H9 (cell line): ENCODE measurements around the gene ZNFX1. TPM values are rescaled to one million over a fixed set of nuclear protein-coding genes. Genes with fewer than 3 reads are reported as not detected.

Experiments used
- DNase-seq: peaks from one replicate; pipeline ENCODE4 v3.0.0-alpha.2; 2017
- H2AFZ ChIP-seq: one replicate; pipeline ENCODE4 v1.6.1; 2013; ENCODE audit warnings: mild to moderate bottlenecking, low read length, control low read depth, moderate library complexity
- H2AK5ac ChIP-seq: 2 replicates; pipeline ENCODE4 v1.6.1; 2013; ENCODE audit warnings: low read length, control low read depth, mixed read lengths; ENCODE audit not compliant: insufficient read length
- H2BK120ac ChIP-seq: one replicate; pipeline ENCODE4 v1.6.1; 2013; ENCODE audit warnings: low read depth, mild to moderate bottlenecking, low read length, control low read depth, inconsistent platforms; ENCODE audit not compliant: poor library complexity, severe bottlenecking
- H2BK12ac ChIP-seq: 2 replicates; pipeline ENCODE4 v1.6.1; 2013; ENCODE audit warnings: low read length, control low read depth, mixed read lengths, low read depth; ENCODE audit not compliant: insufficient read length
- H2BK15ac ChIP-seq: 2 replicates; pipeline ENCODE4 v1.6.1; 2013; ENCODE audit warnings: low read depth, low read length, control low read depth
- H2BK20ac ChIP-seq: one replicate; pipeline ENCODE4 v1.6.1; 2013; ENCODE audit warnings: low read depth, mild to moderate bottlenecking, low read length, control low read depth, inconsistent platforms; ENCODE audit not compliant: poor library complexity, severe bottlenecking
- H2BK5ac ChIP-seq: 2 replicates; pipeline ENCODE4 v1.6.1; 2013; ENCODE audit warnings: low read length, control low read depth, mixed read lengths; ENCODE audit not compliant: insufficient read length
- H3K14ac ChIP-seq: 2 replicates; pipeline ENCODE4 v1.6.1; 2013; ENCODE audit warnings: low read length, control low read depth; ENCODE audit not compliant: insufficient read depth
- H3K18ac ChIP-seq: 2 replicates; pipeline ENCODE4 v1.6.1; 2013; ENCODE audit warnings: low read depth, mild to moderate bottlenecking, mixed read lengths, low read length, control low read depth; ENCODE audit not compliant: insufficient read length
- H3K23ac ChIP-seq: 2 replicates; pipeline ENCODE4 v1.6.1; 2013; ENCODE audit warnings: low read length, control low read depth, mixed read lengths, low read depth; ENCODE audit not compliant: insufficient read length
- H3K23me2 ChIP-seq: 2 replicates; pipeline ENCODE4 v1.6.1; 2013; ENCODE audit warnings: low read depth, mild to moderate bottlenecking, mixed read lengths, low read length, control low read depth; ENCODE audit not compliant: insufficient read length, poor library complexity, severe bottlenecking
- H3K27ac ChIP-seq: 2 replicates; pipeline ENCODE4 v1.5.1; 2013; ENCODE audit warnings: low read length, control low read depth, mixed read lengths, low read depth; ENCODE audit not compliant: insufficient read length
- H3K27me3 ChIP-seq: 2 replicates; pipeline ENCODE4 v1.6.1; 2013; ENCODE audit warnings: low read length, control low read depth, inconsistent platforms; ENCODE audit not compliant: insufficient read depth
- H3K4ac ChIP-seq: 2 replicates; pipeline ENCODE4 v1.6.1; 2013; ENCODE audit warnings: low read depth, mild to moderate bottlenecking, control low read depth, inconsistent platforms, low read length, moderate library complexity
- H3K4me1 ChIP-seq: 2 replicates; pipeline ENCODE4 v1.6.1; 2013; ENCODE audit warnings: low read length, control low read depth, inconsistent platforms; ENCODE audit not compliant: insufficient read depth
- H3K4me2 ChIP-seq: 2 replicates; pipeline ENCODE4 v1.6.1; 2013; ENCODE audit warnings: low read length, control low read depth, mixed read lengths; ENCODE audit not compliant: insufficient read length, insufficient read depth
- H3K56ac ChIP-seq: 2 replicates; pipeline ENCODE4 v1.6.1; 2013; ENCODE audit warnings: low read depth, mild to moderate bottlenecking, mixed read lengths, low read length, control low read depth; ENCODE audit not compliant: insufficient read length
- H3K79me1 ChIP-seq: 2 replicates; pipeline ENCODE4 v1.6.1; 2013; ENCODE audit warnings: low read depth, mild to moderate bottlenecking, moderate library complexity, low read length, control low read depth, inconsistent platforms; ENCODE audit not compliant: insufficient read depth, poor library complexity, severe bottlenecking
- H3K79me2 ChIP-seq: 2 replicates; pipeline ENCODE4 v1.6.1; 2013; ENCODE audit warnings: low read length, control low read depth, inconsistent platforms; ENCODE audit not compliant: insufficient read depth
- H3K9ac ChIP-seq: 2 replicates; pipeline ENCODE4 v1.6.1; 2013; ENCODE audit warnings: low read length, control low read depth, mixed read lengths; ENCODE audit not compliant: insufficient read length; ENCODE audit errors: extremely low read depth
- H3K9me3 ChIP-seq: one replicate; pipeline ENCODE4 v1.6.1; 2013; ENCODE audit warnings: low read depth, low read length, inconsistent platforms; ENCODE audit not compliant: control insufficient read depth
- H3T11ph ChIP-seq: one replicate; pipeline ENCODE4 v1.6.1; 2013; ENCODE audit warnings: mild to moderate bottlenecking, low read length, control low read depth, inconsistent platforms
- H4K20me1 ChIP-seq: one replicate; pipeline ENCODE4 v1.6.1; 2013; ENCODE audit not compliant: control insufficient read depth, insufficient read length, insufficient read depth
- H4K5ac ChIP-seq: 2 replicates; pipeline ENCODE4 v1.6.1; 2013; ENCODE audit warnings: low read depth, mild to moderate bottlenecking, mixed read lengths, low read length, control low read depth; ENCODE audit not compliant: insufficient read length
- H4K8ac ChIP-seq: replicated peaks from 2 replicates; pipeline ENCODE4 v1.6.1; 2013; ENCODE audit warnings: low read length, control low read depth, mixed read lengths, low read depth; ENCODE audit not compliant: insufficient read length
- H4K91ac ChIP-seq: 2 replicates; pipeline ENCODE4 v1.6.1; 2013; ENCODE audit warnings: low read depth, mild to moderate bottlenecking, moderate library complexity, mixed read lengths, low read length, control low read depth; ENCODE audit not compliant: insufficient read length
- H3K27ac Mint-ChIP-seq, 3 experiments: 2 replicates in 2 of 3; 3 replicates in 1 of 3; pipeline ENCODE4 v1.8.0; 2020 to 2021; ENCODE audit warnings: mixed read lengths in 3 of 3, mild to moderate bottlenecking in 1 of 3, moderate library complexity in 1 of 3
- H3K27me3 Mint-ChIP-seq: 2 replicates; pipeline ENCODE4 v1.8.0; 2021; ENCODE audit warnings: low read depth, mild to moderate bottlenecking, moderate library complexity, mixed read lengths
- H3K36me3 Mint-ChIP-seq, 3 experiments: 2 replicates in 2 of 3; 3 replicates in 1 of 3; pipeline ENCODE4 v1.8.0; 2020 to 2021; ENCODE audit warnings: low read depth in 3 of 3, mixed read lengths in 3 of 3; ENCODE audit not compliant: insufficient read depth in 1 of 3
- H3K4me1 Mint-ChIP-seq, 2 experiments: 2 replicates each; pipeline ENCODE4 v1.8.0; 2020; ENCODE audit warnings: mixed read lengths in 2 of 2
- H3K4me3 Mint-ChIP-seq, 2 experiments: 2 replicates in 1 of 2; 3 replicates in 1 of 2; pipeline ENCODE4 v1.8.0; 2020 to 2021; ENCODE audit warnings: mild to moderate bottlenecking in 2 of 2, mixed read lengths in 2 of 2, moderate library complexity in 1 of 2
- H3K9me3 Mint-ChIP-seq, 2 experiments: 2 replicates in 1 of 2; 3 replicates in 1 of 2; pipeline ENCODE4 v1.8.0; 2020; ENCODE audit warnings: mild to moderate bottlenecking in 2 of 2, mixed read lengths in 2 of 2, moderate library complexity in 1 of 2
- WGBS: extraction: QIAGEN DNeasy Blood & Tissue Kit; methylation state at CpG from one replicate; pipeline ENCODE4 v1.1.7; 2013; ENCODE audit warnings: missing lambda C conversion rate, low lambda C conversion rate, mixed read lengths; ENCODE audit not compliant: insufficient read length; ENCODE audit errors: extremely low coverage; 5-methylcytosine and 5-hydroxymethylcytosine counted together
- total RNA-seq: library from RNA; stranded (reverse); gene quantifications from 2 replicates; pipeline ENCODE4 v1.2.1, GENCODE V29; 2021
- TF ChIP-seq, protein P1 (sequence below): fragments of 200-600 bp; sonication (generic); conservative IDR thresholded peaks from 3 replicates; pipeline ENCODE4 v1.8.0; 2021; ENCODE audit warnings: antibody characterized with exemption, mild to moderate bottlenecking

Gene ZNFX1
- total RNA-seq, 1 experiment from 2014 or later, result 13.3 TPM

DNA sequence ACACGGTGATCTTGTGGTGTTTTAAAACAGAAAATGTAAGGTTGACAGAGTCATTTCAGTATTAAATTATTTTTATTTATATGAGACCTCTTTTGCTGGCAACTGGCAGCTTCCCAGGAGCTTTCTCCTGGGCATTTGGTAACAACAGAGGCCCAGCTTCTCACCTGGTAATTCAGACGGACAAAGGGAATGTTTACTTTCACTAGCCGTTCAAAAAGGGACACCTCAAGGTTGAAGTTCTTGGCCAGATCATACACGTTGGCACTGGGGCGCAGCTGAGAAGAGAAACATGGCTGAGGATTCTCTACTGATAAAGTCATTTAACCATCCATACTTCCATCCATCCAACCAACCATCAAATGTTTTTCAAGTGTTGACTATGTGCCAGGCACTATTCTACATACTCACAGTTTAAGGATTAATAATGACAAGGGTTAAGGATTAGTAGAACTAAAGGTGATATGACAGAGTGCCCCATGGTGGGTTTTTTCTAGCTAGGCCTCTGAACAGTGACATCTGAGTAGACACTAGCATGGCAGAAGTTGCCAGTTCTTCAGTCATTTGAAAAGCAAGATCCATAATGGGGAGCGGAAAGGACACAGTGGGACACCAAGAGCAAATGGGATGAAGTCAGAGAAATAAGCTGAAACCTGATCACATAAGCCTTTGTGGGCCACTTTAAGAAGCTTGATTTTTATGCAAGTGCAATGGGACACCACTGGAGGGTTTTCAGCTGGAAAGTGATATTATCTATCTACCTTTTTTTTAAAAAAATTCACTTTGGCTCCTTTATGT lies 25.1 kb downstream of the ZNFX1 start:
- Mint-ChIP-seq H3K36me3 (peaks cover 36 to 91% (median 71%) of the 10 kb centered on the region in 3 experiments; a peak in 6 of 7 replicates), H3K27ac (no peak overlapping the region; a peak in 1 of 7 replicates), H3K4me3 (no peak overlapping the region), H3K4me1 (no peaks in the 10 kb centered on the region), H3K27me3 (no peaks in the 10 kb centered on the region), H3K9me3 (no peaks in the 10 kb centered on the region)
- DNase-seq, result no peak
- Histone ChIP-seq H3K56ac (no peak overlapping the region), H3K23me2 (no peaks in the 10 kb centered on the region), H3K79me2 (no peaks in the 10 kb centered on the region), H3K4me2 (no peak overlapping the region), H4K8ac (no peak overlapping the region), H2BK5ac (no peak overlapping the region), H3K14ac (no peak overlapping the region), H3K4me1 (no peaks in the 10 kb centered on the region), H2BK20ac (no peak overlapping the region), H3K9me3 (no peaks in the 10 kb centered on the region), H2BK15ac (no peak overlapping the region), H3K18ac (no peak overlapping the region), H3K9ac (no peak overlapping the region), H3T11ph (no peak overlapping the region), H4K5ac (no peak overlapping the region), H2BK120ac (no peak overlapping the region), H3K23ac (no peak overlapping the region), H3K27ac (no peak overlapping the region), H4K91ac (no peak overlapping the region), H2BK12ac (no peak overlapping the region), H2AK5ac (no peak overlapping the region), H3K27me3 (no peaks in the 10 kb centered on the region), H3K79me1 (no peaks in the 10 kb centered on the region), H4K20me1 (no peaks in the 10 kb centered on the region), H2AFZ (no peak overlapping the region), H3K4ac (no peak overlapping the region)
- no CpG with 5 or more reads among the region's 6 CpGs for WGBS
- TF ChIP-seq, protein P1, sequence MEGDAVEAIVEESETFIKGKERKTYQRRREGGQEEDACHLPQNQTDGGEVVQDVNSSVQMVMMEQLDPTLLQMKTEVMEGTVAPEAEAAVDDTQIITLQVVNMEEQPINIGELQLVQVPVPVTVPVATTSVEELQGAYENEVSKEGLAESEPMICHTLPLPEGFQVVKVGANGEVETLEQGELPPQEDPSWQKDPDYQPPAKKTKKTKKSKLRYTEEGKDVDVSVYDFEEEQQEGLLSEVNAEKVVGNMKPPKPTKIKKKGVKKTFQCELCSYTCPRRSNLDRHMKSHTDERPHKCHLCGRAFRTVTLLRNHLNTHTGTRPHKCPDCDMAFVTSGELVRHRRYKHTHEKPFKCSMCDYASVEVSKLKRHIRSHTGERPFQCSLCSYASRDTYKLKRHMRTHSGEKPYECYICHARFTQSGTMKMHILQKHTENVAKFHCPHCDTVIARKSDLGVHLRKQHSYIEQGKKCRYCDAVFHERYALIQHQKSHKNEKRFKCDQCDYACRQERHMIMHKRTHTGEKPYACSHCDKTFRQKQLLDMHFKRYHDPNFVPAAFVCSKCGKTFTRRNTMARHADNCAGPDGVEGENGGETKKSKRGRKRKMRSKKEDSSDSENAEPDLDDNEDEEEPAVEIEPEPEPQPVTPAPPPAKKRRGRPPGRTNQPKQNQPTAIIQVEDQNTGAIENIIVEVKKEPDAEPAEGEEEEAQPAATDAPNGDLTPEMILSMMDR, result no peak
